HCT116 (cell line): ENCODE results near the gene EMP1. TPM values are rescaled to one million over a fixed set of nuclear protein-coding genes. Genes with fewer than 3 reads are reported as not detected.

ENCODE experiments used
- ATAC-seq: fragments of 200-7000 bp; cut with Tn5 transposase; 2 replicates; pipeline ENCODE4 v1.9.1; 2020; ENCODE audit warnings: mild to moderate bottlenecking, moderate library complexity
- BruUV-seq: library from RNA; stranded (reverse); fragments of 400-500 nt; replicated peaks from 2 replicates; lab custom pipeline; 2021; lab: Mats Ljungman, UMichigan
- CTCF ChIA-PET: fragments of 300-600 bp; sonication (Branson Sonifier 250); formaldehyde crosslinking; loops from one replicate; lab custom pipeline; 2021; ENCODE audit warnings: antibody characterized with exemption; lab: Charles Lee
- POLR2A ChIA-PET: fragments of 300-600, 350-600 bp; sonication (Branson Sonifier 250); formaldehyde crosslinking; loops from one replicate; lab custom pipeline; 2021; ENCODE audit warnings: antibody characterized with exemption; lab: Charles Lee
- RAD21 ChIA-PET, 2 experiments: fragments of 300-600 bp; sonication (Branson Sonifier 250); formaldehyde crosslinking; loops; one replicate each; lab custom pipeline; 2023; ENCODE audit warnings: low total read pairs in 2 of 2; ENCODE audit not compliant: uncharacterized antibody in 2 of 2, unreplicated experiment in 2 of 2, low non-redundant PET in 1 of 2; lab: Charles Lee
- DNase-seq: peaks from one replicate; pipeline ENCODE4 v3.0.0-alpha.2; 2010; ENCODE audit warnings: low read depth, low spot score
- H2AFZ ChIP-seq: fragments of 200-600 bp; shearing (Covaris generic), sonication (generic); 2 replicates; pipeline ENCODE4 v1.6.1; 2017; ENCODE audit warnings: low read depth, mixed run types, mixed read lengths, antibody characterized with exemption, low read length; ENCODE audit not compliant: poor library complexity, severe bottlenecking
- H3K27ac ChIP-seq: 2 replicates; pipeline ENCODE4 v1.5.1; 2012; ENCODE audit warnings: low read depth, low read length
- H3K27me3 ChIP-seq: fragments of 200-600 bp; sonication (generic); 2 replicates; pipeline ENCODE4 v1.6.1; 2016; ENCODE audit warnings: mixed run types, low read length, mixed read lengths; ENCODE audit not compliant: insufficient read depth
- H3K36me3 ChIP-seq, 2 experiments: fragments of 200-500 bp in 1 of 2; fragments of 200-600 bp in 1 of 2; sonication (Bioruptor generic) in 1 of 2; sonication (generic) in 1 of 2; 2 replicates each; pipeline versions ENCODE4 v1.5.1 to v1.6.1; 2014 to 2016; ENCODE audit warnings: low read length in 2 of 2, inconsistent platforms in 1 of 2, mixed read lengths in 1 of 2, mixed run types in 1 of 2; ENCODE audit not compliant: insufficient read depth in 2 of 2, control insufficient read depth in 1 of 2
- H3K4me1 ChIP-seq, 2 experiments: fragments of 200-600 bp in 1 of 2; sonication (generic) in 1 of 2; 2 replicates each; pipeline versions ENCODE4 v1.5.1 to v1.6.1; 2012 to 2017; ENCODE audit warnings: low read length in 2 of 2, inconsistent platforms in 1 of 2, mild to moderate bottlenecking in 1 of 2, mixed read lengths in 1 of 2, mixed run types in 1 of 2, moderate library complexity in 1 of 2; ENCODE audit not compliant: insufficient read depth in 2 of 2, control insufficient read depth in 1 of 2
- H3K4me2 ChIP-seq: fragments of 200-600 bp; sonication (generic); 2 replicates; pipeline ENCODE4 v1.6.1; 2017; ENCODE audit warnings: mixed run types, low read length, mixed read lengths
- H3K4me3 ChIP-seq, 2 experiments: fragments of 200-600 bp in 1 of 2; sonication (generic) in 1 of 2; replicated peaks in 1 of 2; 2 replicates each; pipeline ENCODE4 v1.5.1; 2011 to 2016; ENCODE audit warnings: low read length in 2 of 2, control low read depth in 1 of 2, low read depth in 1 of 2, mild to moderate bottlenecking in 1 of 2, mixed read lengths in 1 of 2, mixed run types in 1 of 2
- H3K79me2 ChIP-seq: fragments of 200-600 bp; sonication (generic); 2 replicates; pipeline ENCODE4 v1.6.1; 2017; ENCODE audit warnings: mild to moderate bottlenecking, mixed run types, low read length, moderate library complexity, mixed read lengths; ENCODE audit not compliant: insufficient read depth
- H3K9ac ChIP-seq: fragments of 200-600 bp; sonication (generic); 2 replicates; pipeline ENCODE4 v1.6.1; 2016; ENCODE audit warnings: low read length, mixed read lengths
- H3K9me2 ChIP-seq: fragments of 200-600 bp; sonication (generic), shearing (Covaris generic); 2 replicates; pipeline ENCODE4 v1.6.1; 2017; ENCODE audit warnings: mixed run types, mild to moderate bottlenecking, moderate library complexity; ENCODE audit not compliant: insufficient read depth
- H3K9me3 ChIP-seq, 2 experiments: fragments of 200-500 bp in 1 of 2; fragments of 200-600 bp in 1 of 2; sonication (Bioruptor generic) in 1 of 2; sonication (generic) in 1 of 2; 2 replicates each; pipeline ENCODE4 v1.6.1; 2014 to 2017; ENCODE audit warnings: low read length in 2 of 2, mixed read lengths in 2 of 2, inconsistent platforms in 1 of 2, low read depth in 1 of 2, mild to moderate bottlenecking in 1 of 2, mixed run types in 1 of 2, moderate library complexity in 1 of 2; ENCODE audit not compliant: control insufficient read depth in 1 of 2, insufficient read depth in 1 of 2
- H4K20me1 ChIP-seq: fragments of 200-600 bp; sonication (generic), shearing (Covaris generic); 2 replicates; pipeline ENCODE4 v1.6.1; 2017; ENCODE audit warnings: mixed run types, mild to moderate bottlenecking, moderate library complexity; ENCODE audit not compliant: insufficient read depth
- CTCF ChIP-seq, 3 experiments: fragments of 200-600 bp in 1 of 3; sonication (generic) in 1 of 3; IDR thresholded peaks in 2 of 3; conservative IDR thresholded peaks in 1 of 3; 2 replicates each; pipeline ENCODE4 v1.5.1; 2012 to 2017; ENCODE audit warnings: low read depth in 2 of 3, low read length in 2 of 3, antibody characterized with exemption in 1 of 3, borderline replicate concordance in 1 of 3, control low read depth in 1 of 3, mild to moderate bottlenecking in 1 of 3, mixed read lengths in 1 of 3, mixed run types in 1 of 3, moderate library complexity in 1 of 3; ENCODE audit not compliant: insufficient read depth in 1 of 3
- EGR1 ChIP-seq: IDR thresholded peaks from 2 replicates; pipeline ENCODE4 v1.6.1; 2012; ENCODE audit warnings: low read depth
- POLR2AphosphoS5 ChIP-seq: IDR thresholded peaks from 2 replicates; pipeline ENCODE4 v1.6.1; 2011; ENCODE audit warnings: mild to moderate bottlenecking, low read depth, low read length, moderate library complexity
- RAD21 ChIP-seq: IDR thresholded peaks from 2 replicates; pipeline ENCODE4 v1.6.1; 2012; ENCODE audit warnings: low read depth, mild to moderate bottlenecking
- TCF7L2 ChIP-seq: IDR thresholded peaks from 2 replicates; pipeline ENCODE4 v1.7.0; 2011; ENCODE audit warnings: borderline replicate concordance, inconsistent platforms; ENCODE audit not compliant: insufficient read depth, insufficient read length; ENCODE audit errors: extremely low read depth
- YY1 ChIP-seq: IDR thresholded peaks from 2 replicates; pipeline ENCODE4 v1.6.1; 2011; ENCODE audit warnings: low read length, low read depth, moderate library complexity, mild to moderate bottlenecking; ENCODE audit not compliant: insufficient replicate concordance; ENCODE audit errors: extremely low read depth
- ZFX ChIP-seq: fragments of 450-650 bp; IDR thresholded peaks from 2 replicates; pipeline ENCODE4 v1.6.1; 2017
- ZNF274 ChIP-seq: fragments of 200-500 bp; sonication (Bioruptor generic); IDR thresholded peaks from 2 replicates; pipeline ENCODE4 v1.6.1; 2014; ENCODE audit warnings: mild to moderate bottlenecking, low read depth, low read length, inconsistent platforms
- intact Hi-C: fragments of 100-400 bp; cut with micrococcal nuclease; formaldehyde crosslinking; loops from 2 replicates; pipeline ENCODE4 v1.10.0; 2022
- total RNA-seq: library from RNA; stranded (reverse); gene quantifications from one replicate; pipeline ENCODE4 v1.2.1, GENCODE V29; 2021; ENCODE audit not compliant: unreplicated experiment
- TF ChIP-seq, protein P1 (sequence below): IDR thresholded peaks from 2 replicates; pipeline ENCODE4 v1.6.1; 2012
- TF ChIP-seq, protein P2 (sequence below): IDR thresholded peaks from 2 replicates; pipeline ENCODE4 v1.6.1; 2011; ENCODE audit warnings: mild to moderate bottlenecking, low read length, moderate library complexity; ENCODE audit not compliant: insufficient replicate concordance; ENCODE audit errors: extremely low read depth

The EMP1 gene
- total RNA-seq, 1 experiment from 2014 or later = 110 TPM

GRCh38 chr12:13233830-13234641, 37.5 kb downstream of the EMP1 start:
- ChIA-PET RAD21 (no interaction called here), POLR2A (no interaction called here), CTCF (interaction anchor here (0.6 to 1.3 kb wide), 4 partner anchors 10 to 248 kb away, joined by 3 to 6 read pairs (median 4); no protein-coding TSS in a partner anchor)
- ATAC-seq (peak; percentile 91), DNase-seq (peak; percentile 61)
- H3K4me1 ChIP-seq = peaks cover 0 to 16% of the 10 kb centered on the region in 2 experiments; a peak in 2 of 4 replicates
- BruUV-seq = no TSS peak
- no peaks in the 10 kb centered on the region for H3K27me3 ChIP-seq
- no peaks in the 10 kb centered on the region for H3K36me3 ChIP-seq
- H3K4me3 ChIP-seq = no peak overlapping the region
- intact Hi-C loops = no loop called here
- H3K9me2 ChIP-seq = no peaks in the 10 kb centered on the region
- no peaks in the 10 kb centered on the region for H4K20me1 ChIP-seq
- no peak overlapping the region for H2AFZ ChIP-seq
- no peak overlapping the region for H3K9ac ChIP-seq
- no peaks in the 10 kb centered on the region for H3K79me2 ChIP-seq
- no peak overlapping the region for H3K27ac ChIP-seq
- H3K9me3 ChIP-seq = no peaks in the 10 kb centered on the region
- H3K4me2 ChIP-seq = no peak overlapping the region
- TF ChIP-seq ZFX (no peak), YY1 (peak; percentile 38), CTCF (IDR thresholded peaks at IDR 0.05 in 2 of 3, conservative IDR thresholded peaks at IDR 0.05 in 1 of 3; ENCODE audit: borderline replicate concordance in 1 of 3, insufficient read depth in 1 of 3, low read depth in 2 of 3, low read length in 2 of 3) (peak; percentile 83 to 96 (median 89)), RAD21 (peak; percentile 94)

DNA sequence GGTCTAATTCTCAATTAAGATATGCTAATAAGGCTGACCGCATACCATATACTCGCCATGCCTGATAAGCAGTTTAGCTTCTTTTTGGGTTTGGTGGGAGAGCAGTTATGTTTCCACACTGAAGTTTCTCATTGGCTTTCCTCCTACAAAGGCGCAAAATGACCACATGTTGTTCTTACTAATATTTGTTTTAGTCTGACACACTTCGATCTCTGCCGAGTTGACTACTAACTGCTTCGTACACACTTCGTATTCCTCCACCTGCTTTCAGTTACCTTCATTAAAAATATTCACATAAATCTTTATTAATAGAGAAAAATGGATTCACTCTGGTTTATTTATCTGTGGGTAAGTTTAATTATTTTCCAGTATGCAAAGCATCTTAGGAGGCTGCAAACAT, 41.7 kb downstream of the EMP1 start:
- ChIA-PET RAD21 (no interaction called here), POLR2A (no interaction called here), CTCF (interaction anchor here (1.0 kb wide), 2 partner anchors 18 to 26 kb away, joined by 3 to 5 read pairs; no protein-coding TSS in a partner anchor)
- Histone ChIP-seq H3K9me3 (no peaks in the 10 kb centered on the region), H3K27ac (no peak overlapping the region), H3K79me2 (no peaks in the 10 kb centered on the region), H3K4me3 (no peak overlapping the region), H3K9me2 (no peaks in the 10 kb centered on the region), H3K36me3 (no peaks in the 10 kb centered on the region), H3K4me1 (peaks cover 3 to 27% of the 10 kb centered on the region in 2 experiments), H3K4me2 (no peak overlapping the region), H4K20me1 (no peaks in the 10 kb centered on the region), H3K27me3 (no peaks in the 10 kb centered on the region), H3K9ac (no peak overlapping the region), H2AFZ (no peak overlapping the region)
- intact Hi-C loops = no loop called here
- no TSS peak for BruUV-seq
- DNase-seq (no peak), ATAC-seq (no peak)
- TF ChIP-seq RAD21 (no peak), POLR2AphosphoS5 (no peak), TCF7L2 (no peak), EGR1 (no peak), ZNF274 (no peak), YY1 (no peak)
- TF ChIP-seq, protein P1, sequence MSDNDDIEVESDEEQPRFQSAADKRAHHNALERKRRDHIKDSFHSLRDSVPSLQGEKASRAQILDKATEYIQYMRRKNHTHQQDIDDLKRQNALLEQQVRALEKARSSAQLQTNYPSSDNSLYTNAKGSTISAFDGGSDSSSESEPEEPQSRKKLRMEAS = no peak
- TF ChIP-seq, protein P2, sequence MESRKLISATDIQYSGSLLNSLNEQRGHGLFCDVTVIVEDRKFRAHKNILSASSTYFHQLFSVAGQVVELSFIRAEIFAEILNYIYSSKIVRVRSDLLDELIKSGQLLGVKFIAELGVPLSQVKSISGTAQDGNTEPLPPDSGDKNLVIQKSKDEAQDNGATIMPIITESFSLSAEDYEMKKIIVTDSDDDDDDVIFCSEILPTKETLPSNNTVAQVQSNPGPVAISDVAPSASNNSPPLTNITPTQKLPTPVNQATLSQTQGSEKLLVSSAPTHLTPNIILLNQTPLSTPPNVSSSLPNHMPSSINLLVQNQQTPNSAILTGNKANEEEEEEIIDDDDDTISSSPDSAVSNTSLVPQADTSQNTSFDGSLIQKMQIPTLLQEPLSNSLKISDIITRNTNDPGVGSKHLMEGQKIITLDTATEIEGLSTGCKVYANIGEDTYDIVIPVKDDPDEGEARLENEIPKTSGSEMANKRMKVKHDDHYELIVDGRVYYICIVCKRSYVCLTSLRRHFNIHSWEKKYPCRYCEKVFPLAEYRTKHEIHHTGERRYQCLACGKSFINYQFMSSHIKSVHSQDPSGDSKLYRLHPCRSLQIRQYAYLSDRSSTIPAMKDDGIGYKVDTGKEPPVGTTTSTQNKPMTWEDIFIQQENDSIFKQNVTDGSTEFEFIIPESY = no peak
